ENCODE results near the gene LMF1.

Gene LMF1

GRCh38 chr16:1002399-1003166 lies 31.8 kb upstream of the LMF1 start:
- peak; percentile 43 for DNase-seq

- no peak for DNase-seq
These were observed 30.3 kb upstream of the LMF1 start for GRCh38 chr16:1001096-1001495.

DNA sequence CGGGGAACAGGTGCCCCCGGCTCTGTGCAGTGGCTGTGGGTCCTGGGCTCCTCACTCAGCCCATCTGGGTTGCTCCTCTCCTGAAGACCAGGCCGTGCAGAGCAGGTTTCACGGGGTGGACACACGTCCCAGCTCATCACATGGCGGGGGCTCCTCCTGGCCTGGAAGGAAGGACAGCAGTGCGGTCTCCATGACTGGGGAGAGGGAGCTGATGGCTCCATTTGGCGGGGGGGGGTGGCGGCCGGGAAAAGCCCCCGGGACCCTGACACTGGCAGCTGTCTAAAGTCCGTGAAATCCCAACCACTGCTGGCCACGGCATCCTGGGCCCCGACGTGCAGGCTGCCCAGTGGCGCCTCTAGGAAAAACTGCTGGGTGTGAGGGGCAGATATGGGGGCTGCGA lies 29.8 kb upstream of the LMF1 start:
- DNase-seq, result no peak

GRCh38 chr16:999677-1000076 lies 28.9 kb upstream of the LMF1 start:
- DNase-seq, result no peak

DNA sequence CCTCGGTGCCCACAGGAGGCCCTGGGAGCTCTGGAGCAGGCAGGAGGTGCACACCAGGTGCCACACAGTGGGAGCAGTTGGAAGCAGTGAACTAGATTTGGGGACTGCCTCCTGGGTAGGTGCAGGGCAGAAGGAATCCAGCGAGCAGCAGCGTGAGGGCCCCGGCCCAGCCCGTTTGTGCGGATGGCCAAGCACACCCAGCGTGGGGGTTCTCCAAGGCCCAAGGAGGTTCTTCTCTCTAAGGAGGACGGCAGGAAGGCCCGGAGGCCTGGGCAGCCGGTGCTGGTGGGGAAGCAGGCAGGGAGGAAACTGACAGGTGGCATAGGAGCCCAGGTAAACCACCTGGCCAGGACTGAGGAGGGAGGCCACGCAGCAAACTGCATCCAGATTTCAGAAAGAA lies 27.8 kb upstream of the LMF1 start:
- DNase-seq, result no peak

- DNase-seq, result no peak
These were observed 27.4 kb upstream of the LMF1 start for GRCh38 chr16:998211-998610.

DNA sequence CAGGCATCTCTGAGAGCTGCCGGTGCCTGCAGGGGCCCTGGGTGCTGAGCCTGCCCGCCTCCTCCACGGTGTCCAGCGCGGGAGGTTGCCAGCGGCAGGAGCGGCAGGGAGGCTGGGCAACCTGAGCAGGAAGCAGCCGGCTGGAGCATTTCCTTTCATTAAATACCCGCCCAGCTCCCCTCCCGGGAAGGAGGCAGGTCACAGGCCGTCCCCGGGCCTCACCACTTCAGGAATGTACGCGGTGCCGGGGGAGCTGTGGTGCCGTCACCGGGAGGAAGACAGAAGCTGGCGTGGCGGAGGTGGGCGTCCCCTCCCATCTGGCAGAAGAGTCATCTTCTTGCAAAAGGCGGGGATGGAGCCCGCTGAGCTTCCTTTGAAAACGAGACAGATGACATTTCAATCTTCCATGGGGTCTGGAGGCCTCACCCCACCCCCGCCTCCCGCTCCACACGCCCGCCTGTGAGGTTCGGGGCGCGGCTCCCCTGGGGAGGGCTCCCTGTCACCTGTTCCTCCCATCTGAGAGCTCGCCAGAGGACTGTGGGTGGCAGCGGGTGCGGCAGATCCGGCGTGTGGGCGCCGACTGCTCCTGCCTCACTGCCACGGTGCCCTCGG lies 26.8 kb upstream of the LMF1 start:
- peak; percentile 51 for DNase-seq

GRCh38 chr16:996681-997080 lies 25.9 kb upstream of the LMF1 start:
- DNase-seq, result no peak

- DNase-seq, result no peak
These were observed 25.0 kb upstream of the LMF1 start for GRCh38 chr16:995783-996182.

DNA sequence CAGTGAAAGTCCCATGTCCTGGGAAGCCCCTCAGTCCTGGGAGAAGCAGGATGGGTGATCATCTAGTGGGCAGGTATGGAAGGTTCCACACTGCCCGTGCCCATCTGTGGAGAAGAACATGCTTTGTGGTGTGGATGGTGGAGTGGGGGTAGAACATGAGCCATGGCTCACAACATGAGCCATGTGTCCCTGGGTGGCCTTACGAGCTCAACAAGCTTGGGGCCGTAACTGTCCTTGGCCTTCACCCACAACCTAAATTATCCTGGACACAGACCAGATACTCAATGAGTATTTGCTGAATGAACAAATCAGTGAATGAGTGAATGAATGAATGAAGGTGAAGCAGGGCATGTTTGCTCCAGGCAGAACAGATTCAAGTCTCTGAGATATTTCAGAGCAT lies 24.3 kb upstream of the LMF1 start:
- no peak for DNase-seq

DNA sequence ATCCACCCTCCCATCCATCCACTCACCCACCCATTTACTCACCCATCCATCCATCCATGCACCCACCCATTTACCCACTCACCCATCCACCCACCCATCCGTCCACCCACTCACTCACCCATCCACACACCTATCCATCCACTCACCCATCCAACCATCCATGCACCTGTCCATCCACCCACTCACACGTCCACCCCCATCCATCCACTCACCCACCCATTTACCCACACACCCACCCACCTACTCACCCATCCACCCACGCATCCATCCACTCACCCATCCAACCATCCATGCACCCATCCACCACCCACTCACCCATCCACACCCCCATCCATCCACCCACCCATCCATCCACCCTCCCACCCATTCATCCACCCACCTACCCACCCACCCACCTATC lies 22.9 kb upstream of the LMF1 start:
- DNase-seq, result no peak

DNA sequence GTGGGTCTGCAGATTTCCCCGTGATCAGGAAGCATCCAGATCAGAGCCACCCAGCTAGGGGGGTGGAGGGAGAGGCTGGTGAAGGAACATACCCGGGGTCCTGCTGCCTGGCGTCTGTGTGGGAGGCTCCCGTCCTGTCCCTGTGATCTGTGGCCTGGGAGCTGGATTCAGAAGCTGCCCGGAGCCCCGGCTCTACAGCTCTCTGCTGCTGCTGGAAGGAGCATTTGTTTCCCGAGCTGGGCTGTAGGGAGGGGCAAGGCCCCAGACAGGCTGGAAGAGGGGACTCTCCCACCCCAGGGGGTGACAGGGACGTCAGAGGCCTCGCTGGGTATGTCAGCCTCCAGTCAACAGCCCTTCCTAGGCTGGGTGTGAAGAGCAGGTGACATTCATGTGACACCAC lies 21.0 kb upstream of the LMF1 start:
- DNase-seq, result no peak

- no peak for DNase-seq
These were observed 20.6 kb upstream of the LMF1 start for GRCh38 chr16:991345-991744.

DNA sequence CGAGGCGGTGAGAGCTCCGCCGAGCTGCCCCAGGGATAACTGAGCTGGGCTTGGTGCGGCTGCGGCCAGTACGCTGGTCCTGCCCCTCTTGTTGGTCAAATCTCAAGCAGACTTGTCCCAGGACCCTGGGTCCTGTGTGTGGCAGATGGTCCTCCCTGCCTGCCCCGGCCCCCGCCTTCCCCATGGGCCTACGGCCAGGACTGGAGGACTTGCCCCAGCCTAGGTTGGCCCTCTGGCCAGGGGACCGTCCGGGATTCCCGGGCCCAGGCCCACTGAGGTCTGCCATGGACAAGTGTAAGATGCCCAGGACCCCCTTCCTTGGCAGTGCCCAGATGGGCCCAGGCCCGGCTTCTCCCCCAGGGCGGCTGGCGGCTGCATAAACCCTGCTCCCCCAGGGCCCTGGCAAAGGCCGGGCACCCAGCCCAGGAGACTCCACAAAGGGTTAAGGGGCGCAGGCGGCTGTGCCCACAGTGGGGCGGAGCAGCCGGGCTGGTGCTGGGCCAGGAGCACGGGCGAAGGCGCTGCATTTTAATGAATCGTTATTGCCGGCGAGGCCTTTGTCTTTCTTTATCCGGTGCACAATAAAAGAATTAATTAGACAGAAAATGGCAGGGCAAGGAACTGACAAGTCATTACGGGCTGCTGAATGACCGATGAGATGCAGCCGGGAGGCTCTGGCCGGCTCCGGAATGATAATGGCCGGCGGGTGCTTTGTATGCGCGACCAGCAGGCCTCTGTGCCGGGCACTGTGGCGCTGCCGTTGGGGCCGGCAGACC lies 19.9 kb upstream of the LMF1 start:
- DNase-seq, result no peak

- no peak for DNase-seq
These were observed 18.6 kb upstream of the LMF1 start for GRCh38 chr16:989354-989814.

DNA sequence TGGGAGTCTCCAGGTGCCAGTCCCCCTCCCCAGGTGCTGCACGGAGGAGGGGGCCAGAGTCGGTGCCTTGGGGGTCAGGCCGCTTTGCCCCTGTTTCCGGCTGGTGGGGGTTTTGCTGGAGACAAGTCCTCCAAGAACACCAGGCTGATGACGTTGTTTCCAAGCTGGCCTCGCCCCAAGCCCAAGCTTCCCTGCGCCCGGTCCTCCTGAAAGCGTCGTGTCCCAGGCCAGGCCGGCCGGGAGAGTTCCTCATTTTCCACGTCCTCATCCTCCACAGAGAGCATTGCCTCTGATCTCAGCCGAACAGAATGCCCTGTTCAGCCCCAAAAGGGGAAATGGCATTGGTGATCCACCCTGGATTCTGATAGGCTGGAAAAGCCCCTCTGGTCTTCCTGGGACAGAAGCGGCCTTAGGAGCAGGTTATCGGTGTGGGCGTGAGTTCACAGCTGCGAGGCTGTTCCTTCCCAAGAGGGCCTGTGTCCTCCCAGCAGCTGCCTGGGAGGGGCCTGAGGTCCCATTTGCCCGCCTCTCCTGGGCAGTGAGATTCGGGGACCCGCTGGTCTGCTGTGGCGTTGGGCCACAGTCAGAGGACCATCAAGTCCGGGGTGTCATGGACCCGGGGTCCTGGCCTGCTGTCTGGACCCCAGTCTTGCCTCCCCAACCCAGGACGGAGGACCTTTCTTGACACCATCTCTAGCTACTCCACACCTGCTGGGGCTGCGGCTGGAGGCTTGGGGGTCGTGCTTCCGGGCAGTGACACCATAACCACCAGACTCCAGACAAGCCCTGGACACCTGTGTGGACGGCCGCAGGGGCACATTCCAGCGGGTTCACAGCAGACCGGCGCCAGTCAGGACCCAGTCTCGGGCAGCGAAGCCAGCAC lies 17.9 kb upstream of the LMF1 start:
- DNase-seq, result no peak

DNA sequence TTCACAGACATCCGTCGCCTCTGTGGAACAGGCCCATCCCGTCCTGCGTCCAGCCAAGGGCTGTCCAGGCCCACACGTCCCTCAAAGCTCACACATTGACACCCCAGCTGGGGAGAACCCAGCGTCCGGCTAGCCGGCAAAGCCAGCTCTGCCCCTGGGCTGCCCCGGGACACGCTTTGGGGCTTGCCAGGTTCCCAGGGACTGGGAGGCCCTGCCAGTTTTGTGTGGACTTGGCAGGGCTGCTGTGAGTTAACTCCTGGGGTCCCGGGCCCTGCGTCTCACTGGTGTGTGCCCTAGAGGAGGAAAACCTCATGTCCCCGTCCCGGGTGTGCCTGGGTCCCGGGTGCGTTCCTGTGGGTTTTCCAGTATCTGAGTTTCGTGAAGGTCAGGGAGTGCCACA lies 17.1 kb upstream of the LMF1 start:
- no peak for DNase-seq

GRCh38 chr16:986925-987582 lies 16.3 kb upstream of the LMF1 start:
- DNase-seq, result no peak

GRCh38 chr16:986411-986810 lies 15.6 kb upstream of the LMF1 start:
- no peak for DNase-seq

DNA sequence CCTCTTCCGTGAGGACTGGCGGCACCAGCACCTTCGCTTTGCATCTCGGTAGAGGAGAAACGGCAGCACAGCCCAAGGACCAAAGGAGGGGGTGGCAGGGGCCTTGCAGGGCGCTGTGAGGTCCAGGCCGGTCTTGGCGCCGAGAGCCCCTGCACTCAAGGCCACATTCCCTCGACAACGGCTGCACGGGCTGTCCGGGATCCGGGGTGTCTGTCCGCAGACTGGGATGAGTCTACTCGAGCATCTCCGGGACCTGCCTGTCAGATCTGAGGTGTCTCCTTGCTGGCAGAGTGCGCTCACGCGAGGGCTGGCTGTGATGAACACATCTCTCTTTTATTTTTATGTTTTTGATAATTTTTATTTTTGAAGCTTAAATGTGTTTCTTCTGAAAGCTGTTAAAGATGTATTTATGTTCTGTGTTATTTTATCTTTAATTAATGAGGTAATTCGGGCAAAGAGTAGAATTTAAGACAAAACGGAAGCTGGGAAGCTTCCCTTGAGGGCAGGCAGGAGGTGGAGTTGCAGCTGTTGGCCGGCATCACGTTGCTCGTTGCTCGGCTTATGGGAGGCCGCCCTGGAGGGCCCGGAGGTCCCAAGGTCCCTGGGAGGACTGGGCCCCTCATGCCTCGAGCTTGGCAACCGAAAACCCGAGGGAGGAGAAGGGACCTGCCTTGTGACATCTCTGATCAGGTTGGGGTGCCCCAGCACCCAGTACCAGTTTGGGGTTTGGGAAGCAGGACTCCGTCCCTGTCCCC lies 15.0 kb upstream of the LMF1 start:
- no peak for DNase-seq
